ENCODE data around the gene FGB. TPM values are rescaled to one million over a fixed set of nuclear protein-coding genes. Genes with fewer than 3 reads are reported as not detected.

Gene FGB
- total and polyA plus RNA-seq, 10 donors = 0.74 to 2.3 TPM; not detected in 8

DNA sequence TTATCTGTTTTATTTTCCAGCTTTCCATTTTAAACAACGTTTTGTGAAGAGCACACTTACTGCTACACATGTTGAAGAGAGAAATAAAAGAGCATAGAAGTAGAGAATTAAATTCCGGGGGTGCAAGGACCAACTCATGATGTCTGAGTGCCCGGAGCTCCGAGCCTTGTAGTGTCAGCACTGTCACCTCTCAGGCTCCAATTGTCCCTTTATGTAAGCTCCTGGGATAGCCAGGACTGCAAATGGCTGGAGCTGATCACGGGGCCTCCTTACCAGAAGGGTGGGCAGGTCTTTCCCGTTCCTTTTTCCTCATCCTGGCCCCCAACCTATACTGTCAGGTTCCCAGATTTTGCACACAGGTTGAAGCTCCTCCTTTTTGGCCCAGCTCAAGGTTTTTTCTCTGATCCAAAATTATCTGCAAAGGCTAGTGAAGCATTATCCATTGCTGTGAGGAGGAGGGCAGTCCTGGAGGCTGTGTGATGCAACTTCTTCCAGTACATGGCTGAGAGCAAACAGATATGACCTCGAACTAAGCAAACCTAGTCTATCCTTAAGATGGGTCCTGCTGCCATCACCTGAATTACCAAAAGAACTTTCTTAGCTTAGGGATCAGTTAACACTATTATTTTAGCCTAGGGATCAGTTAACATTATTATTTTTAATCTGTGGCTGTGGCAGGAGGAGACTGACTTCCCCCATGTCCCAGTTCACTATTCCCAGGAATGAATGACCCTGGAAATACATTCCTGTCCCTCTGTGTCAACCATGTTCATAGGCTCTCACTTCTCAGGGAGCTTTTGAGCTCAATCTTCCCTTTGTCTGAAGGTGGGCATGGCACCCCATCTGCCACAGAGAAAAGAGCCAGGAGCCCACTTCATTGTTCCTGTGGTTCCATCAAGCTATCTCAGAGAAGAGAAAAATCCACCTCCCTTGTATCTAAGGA is 49.9 kb downstream of the FGB start, which contains the start of gene FGG:
Gene FGG (minus strand): TSS at position 185 of the 943 bp plus-strand sequence. CDS start 47 bp downstream, at position 138.
- no peak for DNase-seq
- peaks cover 0 to 10% (median 2%) of the 10 kb centered on the region in 6 donors for H3K4me1 ChIP-seq
- H3K4me3 ChIP-seq = no peak within 1 kb of the TSS
- no peaks in the 10 kb centered on the region for H3K9me3 ChIP-seq
- no peak within 1 kb of the TSS for H3K27ac ChIP-seq
- 69 to 86% (median 76%) methylated on average over 7 of the region's 7 CpGs for WGBS, 5 donors
- TF ChIP-seq POLR2A (IDR thresholded peaks at IDR 0.05) (no peak), POLR2AphosphoS5 (IDR thresholded peaks at IDR 0.05) (no peak)
- TF ChIP-seq, protein P1, sequence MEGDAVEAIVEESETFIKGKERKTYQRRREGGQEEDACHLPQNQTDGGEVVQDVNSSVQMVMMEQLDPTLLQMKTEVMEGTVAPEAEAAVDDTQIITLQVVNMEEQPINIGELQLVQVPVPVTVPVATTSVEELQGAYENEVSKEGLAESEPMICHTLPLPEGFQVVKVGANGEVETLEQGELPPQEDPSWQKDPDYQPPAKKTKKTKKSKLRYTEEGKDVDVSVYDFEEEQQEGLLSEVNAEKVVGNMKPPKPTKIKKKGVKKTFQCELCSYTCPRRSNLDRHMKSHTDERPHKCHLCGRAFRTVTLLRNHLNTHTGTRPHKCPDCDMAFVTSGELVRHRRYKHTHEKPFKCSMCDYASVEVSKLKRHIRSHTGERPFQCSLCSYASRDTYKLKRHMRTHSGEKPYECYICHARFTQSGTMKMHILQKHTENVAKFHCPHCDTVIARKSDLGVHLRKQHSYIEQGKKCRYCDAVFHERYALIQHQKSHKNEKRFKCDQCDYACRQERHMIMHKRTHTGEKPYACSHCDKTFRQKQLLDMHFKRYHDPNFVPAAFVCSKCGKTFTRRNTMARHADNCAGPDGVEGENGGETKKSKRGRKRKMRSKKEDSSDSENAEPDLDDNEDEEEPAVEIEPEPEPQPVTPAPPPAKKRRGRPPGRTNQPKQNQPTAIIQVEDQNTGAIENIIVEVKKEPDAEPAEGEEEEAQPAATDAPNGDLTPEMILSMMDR (IDR thresholded peaks at IDR 0.05 in 8 of 11, conservative IDR thresholded peaks at IDR 0.05 in 3 of 11) = no peak
- peaks cover 0 to 6% (median 0%) of the 10 kb centered on the region in 7 donors for H3K27me3 ChIP-seq (replicated peaks in 1 of 7)
- intact Hi-C loops (cut with DNase I; ENCODE audit: low total_unique reads) = no loop called here
- no peaks in the 10 kb centered on the region for H3K36me3 ChIP-seq

DNA sequence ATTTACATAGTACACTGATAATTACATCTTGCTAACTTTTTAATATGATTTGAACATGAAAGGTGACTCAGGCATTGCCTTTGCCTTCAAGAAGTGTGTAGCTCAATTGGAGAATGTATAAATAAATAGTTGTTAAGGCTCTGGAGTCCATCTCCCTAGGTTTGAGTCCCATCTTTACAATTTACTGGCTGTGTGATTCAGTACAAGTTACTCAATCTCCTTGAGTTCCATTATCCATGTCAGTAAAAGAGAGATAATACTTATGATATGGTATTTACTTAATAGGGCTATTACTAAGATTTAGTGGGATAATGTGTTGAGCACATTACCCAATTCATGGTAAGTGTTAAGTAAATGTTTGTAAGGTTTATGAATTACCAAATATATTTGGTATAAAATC is 51.5 kb downstream of the FGB start:
- TF ChIP-seq POLR2AphosphoS5 (IDR thresholded peaks at IDR 0.05) (no peak), POLR2A (IDR thresholded peaks at IDR 0.05) (no peak)
- TF ChIP-seq, protein P1 (IDR thresholded peaks at IDR 0.05 in 8 of 11, conservative IDR thresholded peaks at IDR 0.05 in 3 of 11) = no peak
- H3K4me1 ChIP-seq = peaks cover 0 to 10% (median 2%) of the 10 kb centered on the region in 6 donors
- H3K27ac ChIP-seq = no peak overlapping the region
- no peak overlapping the region for H3K4me3 ChIP-seq
- intact Hi-C loops (cut with DNase I; ENCODE audit: low total_unique reads) = no loop called here
- no peak for DNase-seq
- no peaks in the 10 kb centered on the region for H3K9me3 ChIP-seq
- peaks cover 0 to 6% (median 0%) of the 10 kb centered on the region in 7 donors for H3K27me3 ChIP-seq (replicated peaks in 1 of 7)
- no peaks in the 10 kb centered on the region for H3K36me3 ChIP-seq

DNA sequence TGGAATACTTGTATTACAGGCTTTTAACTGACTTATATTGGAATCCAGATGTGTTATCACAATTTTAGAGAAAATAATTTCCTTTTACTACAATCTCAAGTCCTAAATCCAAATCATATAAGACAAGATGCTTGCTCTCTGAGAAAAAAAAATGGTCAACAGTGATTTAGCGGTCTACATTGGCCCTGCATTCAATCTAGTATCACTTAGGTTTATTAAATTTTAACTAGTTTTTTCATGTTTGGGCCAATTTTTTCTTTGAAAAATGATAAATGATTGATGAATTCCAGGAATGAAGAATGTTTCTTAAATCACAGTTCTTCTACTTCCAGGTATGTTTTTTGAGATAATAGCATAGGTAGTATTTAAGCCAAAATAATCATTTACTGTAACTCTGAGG is 52.4 kb downstream of the FGB start:
- H3K4me1 ChIP-seq = peaks cover 0 to 10% (median 2%) of the 10 kb centered on the region in 6 donors
- DNase-seq = no peak
- 88 to 100% (median 94%) methylated on average over 1 of the region's 1 CpG for WGBS, 5 donors
- no peak overlapping the region for H3K4me3 ChIP-seq
- H3K9me3 ChIP-seq = no peaks in the 10 kb centered on the region
- intact Hi-C loops (cut with DNase I; ENCODE audit: low total_unique reads) = no loop called here
- no peaks in the 10 kb centered on the region for H3K27me3 ChIP-seq (replicated peaks in 1 of 7)
- H3K27ac ChIP-seq = no peak overlapping the region
- TF ChIP-seq POLR2A (IDR thresholded peaks at IDR 0.05) (no peak), POLR2AphosphoS5 (IDR thresholded peaks at IDR 0.05) (no peak)
- TF ChIP-seq, protein P1 (IDR thresholded peaks at IDR 0.05 in 8 of 11, conservative IDR thresholded peaks at IDR 0.05 in 3 of 11) = no peak
- H3K36me3 ChIP-seq = no peaks in the 10 kb centered on the region

DNA sequence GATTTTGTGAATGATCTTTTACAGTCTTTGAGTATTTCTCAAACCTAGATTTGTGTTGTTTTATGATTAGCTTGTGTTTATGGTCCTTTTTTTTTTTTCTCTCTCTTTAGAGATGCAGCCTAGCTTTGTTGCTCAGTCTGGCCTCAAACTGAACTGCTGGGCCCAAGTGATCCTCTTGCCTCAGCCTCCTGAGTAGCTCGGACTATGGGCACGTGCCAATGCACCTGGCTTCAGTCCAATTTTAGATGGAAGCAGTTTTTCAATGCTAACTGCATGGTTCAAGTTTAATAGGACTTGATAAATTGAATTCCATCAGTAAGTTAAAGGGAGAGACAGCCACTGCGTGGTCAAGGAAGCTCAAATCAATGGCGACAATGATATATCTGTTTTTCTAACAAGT is 53.5 kb downstream of the FGB start:
- peaks cover 0 to 10% (median 2%) of the 10 kb centered on the region in 6 donors for H3K4me1 ChIP-seq
- intact Hi-C loops (cut with DNase I; ENCODE audit: low total_unique reads) = no loop called here

More for the DNA sequence above, 53.5 kb downstream of the FGB start:
- Histone ChIP-seq H3K36me3 (no peaks in the 10 kb centered on the region), H3K4me3 (no peak overlapping the region), H3K27me3 (replicated peaks in 1 of 7) (no peaks in the 10 kb centered on the region), H3K27ac (no peak overlapping the region), H3K9me3 (no peaks in the 10 kb centered on the region)
- 47 to 71% (median 56%) methylated on average over 4 of the region's 4 CpGs for WGBS, 5 donors
- no peak for DNase-seq
- TF ChIP-seq POLR2A (IDR thresholded peaks at IDR 0.05) (no peak), POLR2AphosphoS5 (IDR thresholded peaks at IDR 0.05) (no peak)
- TF ChIP-seq, protein P1 (IDR thresholded peaks at IDR 0.05 in 8 of 11, conservative IDR thresholded peaks at IDR 0.05 in 3 of 11) = no peak
